Stomach (tissue), 9 donors: ENCODE data around the gene PSTPIP1. TPM values are rescaled to one million over a fixed set of nuclear protein-coding genes. Genes with fewer than 3 reads are reported as not detected.

Experiments
- DNase-seq, 2 donors: peaks; one replicate each; pipeline versions ENCODE4 v3.0.0 to v3.0.0-alpha.2; 2013 to 2019
- H3K27ac ChIP-seq, 5 donors: fragments of 200-600 bp in 4 of 5; sonication (generic) in 4 of 5; one replicate each; pipeline ENCODE4 v1.5.1; 2013 to 2019; ENCODE audit warnings: mild to moderate bottlenecking in 1 of 5, moderate library complexity in 1 of 5
- H3K27me3 ChIP-seq, 3 donors: fragments of 200-600 bp; sonication (generic); one replicate each; pipeline ENCODE4 v1.5.1; 2017 to 2019; ENCODE audit warnings: mixed run types in 1 of 3
- H3K36me3 ChIP-seq, 4 donors: fragments of 200-600 bp; sonication (generic); 1 replicate in 3 of 4; 2 replicates in 1 of 4; pipeline ENCODE4 v1.5.1; 2016 to 2019
- H3K4me1 ChIP-seq, 4 donors: fragments of 200-600 bp; sonication (generic); one replicate each; pipeline ENCODE4 v1.5.1; 2016 to 2019
- H3K4me3 ChIP-seq, 4 donors: fragments of 200-600 bp; sonication (generic) in 3 of 4; one replicate each; pipeline ENCODE4 v1.5.1; 2016 to 2019; ENCODE audit warnings: mild to moderate bottlenecking in 1 of 4
- H3K9me3 ChIP-seq, 4 donors: fragments of 200-600 bp; sonication (generic); one replicate each; pipeline ENCODE4 v1.5.1; 2016 to 2019
- CTCF ChIP-seq, 7 experiments: fragments of 450-650 bp in 4 of 7; fragments of 200-600 bp in 3 of 7; sonication (generic) in 3 of 7; IDR thresholded peaks; one replicate each; pipeline ENCODE4 v1.5.1; 2016 to 2019; ENCODE audit warnings: antibody characterized with exemption in 7 of 7, control low read depth in 2 of 7, mild to moderate bottlenecking in 1 of 7
- EP300 ChIP-seq: sonication (generic); formaldehyde crosslinking; IDR thresholded peaks from one replicate; pipeline ENCODE4 v1.6.1; 2017; ENCODE audit warnings: antibody characterized with exemption
- POLR2A ChIP-seq, 4 donors: fragments of 450-650 bp; IDR thresholded peaks; one replicate each; pipeline ENCODE4 v1.6.1; 2016; ENCODE audit warnings: antibody characterized with exemption in 4 of 4, control low read depth in 2 of 4, mild to moderate bottlenecking in 1 of 4, moderate library complexity in 1 of 4
- POLR2AphosphoS5 ChIP-seq, 3 donors: sonication (generic); formaldehyde crosslinking; IDR thresholded peaks; one replicate each; pipeline ENCODE4 v1.6.1; 2016; ENCODE audit warnings: antibody characterized with exemption in 3 of 3
- WGBS, 5 donors: extraction: QIAGEN DNeasy Blood & Tissue Kit in 3 of 5; methylation state at CpG; one replicate each; pipeline versions ENCODE4 v1.1.5 to v1.1.7; 2013 to 2018; 5-methylcytosine and 5-hydroxymethylcytosine counted together
- intact Hi-C: fragments of 100-400 bp; cut with DNase I; formaldehyde crosslinking; loops from one replicate; pipeline ENCODE4 v1.15.1; 2023; ENCODE audit warnings: low total_unique reads
- polyA plus RNA-seq, 3 donors: library from polyadenylated mRNA; stranded (reverse); fragments of 200-250 nt; gene quantifications; one replicate each; pipeline ENCODE4 v1.2.3, GENCODE V29; 2013
- total RNA-seq, 5 donors: library from RNA; depleted of rRNA; stranded (reverse); fragments of >200 nt; gene quantifications; one replicate each; pipeline versions ENCODE4 v1.1.0 to v1.2.3, GENCODE V29; 2014 to 2016
- donor health status: healthy with polysubstance abuse.
- donor health status: Bipolar disorder and iron deficiency.
- donor health status: healthy.

The PSTPIP1 gene
- total and polyA plus RNA-seq, 8 donors: 0.29 to 75.4 (median 5.4) TPM

- Histone ChIP-seq H3K4me1 (peaks cover 0 to 15% (median 0%) of the 10 kb centered on the region in 4 donors), H3K27me3 (no peaks in the 10 kb centered on the region), H3K9me3 (no peaks in the 10 kb centered on the region), H3K36me3 (no peaks in the 10 kb centered on the region), H3K4me3 (no peak overlapping the region), H3K27ac (no peak overlapping the region)
- TF ChIP-seq POLR2AphosphoS5 (IDR thresholded peaks at IDR 0.05) (no peak), CTCF (IDR thresholded peaks at IDR 0.05) (no peak), EP300 (no peak), POLR2A (IDR thresholded peaks at IDR 0.05) (no peak)
- no peak for DNase-seq
- intact Hi-C loops: no loop called here
- WGBS, 5 donors: 85 to 89% (median 86%) methylated on average over 6 of the region's 6 CpGs
Measured at GRCh38 chr15:76987276-76987675, 7.7 kb upstream of the PSTPIP1 start.

- Histone ChIP-seq H3K27me3 (no peaks in the 10 kb centered on the region), H3K4me3 (no peak overlapping the region), H3K4me1 (peaks cover 0 to 22% (median 0%) of the 10 kb centered on the region in 4 donors), H3K36me3 (no peaks in the 10 kb centered on the region), H3K27ac (peak overlapping the region in 3 of 5 donors; percentile 33 to 51 (median 45)), H3K9me3 (no peaks in the 10 kb centered on the region)
- 67 to 77% (median 68%) methylated on average over 11 of the region's 11 CpGs for WGBS, 5 donors
- intact Hi-C loops: no loop called here
- TF ChIP-seq EP300 (no peak), POLR2A (IDR thresholded peaks at IDR 0.05) (no peak), CTCF (IDR thresholded peaks at IDR 0.05) (no peak), POLR2AphosphoS5 (IDR thresholded peaks at IDR 0.05) (no peak)
- DNase-seq: peak in 1 of 2 donors; percentile 53
Measured at GRCh38 chr15:76987896-76988860, 6.7 kb upstream of the PSTPIP1 start.

- Histone ChIP-seq H3K27ac (peak overlapping the region in 2 of 5 donors; percentile 45 to 51), H3K4me1 (peaks cover 0 to 31% (median 0%) of the 10 kb centered on the region in 4 donors), H3K36me3 (no peaks in the 10 kb centered on the region), H3K27me3 (no peaks in the 10 kb centered on the region), H3K9me3 (no peaks in the 10 kb centered on the region), H3K4me3 (no peak overlapping the region)
- DNase-seq: peak in 1 of 2 donors; percentile 45
- TF ChIP-seq EP300: no peak
- no peak for TF ChIP-seq CTCF (IDR thresholded peaks at IDR 0.05)
- 55 to 85% (median 77%) methylated on average over 7 to 12 of the region's 12 CpGs for WGBS, 5 donors
- intact Hi-C loops: no loop called here
Measured at GRCh38 chr15:76988867-76989780, 5.8 kb upstream of the PSTPIP1 start.

GRCh38 chr15:76991048-76991447 lies 3.9 kb upstream of the PSTPIP1 start:
- no peak for DNase-seq
- peaks cover 0 to 47% (median 7%) of the 10 kb centered on the region in 4 donors for H3K4me1 ChIP-seq
- no peaks in the 10 kb centered on the region for H3K9me3 ChIP-seq
- 70 to 92% (median 76%) methylated on average over 7 of the region's 7 CpGs for WGBS, 5 donors
- TF ChIP-seq CTCF (IDR thresholded peaks at IDR 0.05) (no peak), POLR2A (IDR thresholded peaks at IDR 0.05) (no peak), POLR2AphosphoS5 (IDR thresholded peaks at IDR 0.05) (no peak), EP300 (no peak)
- H3K27ac ChIP-seq: no peak overlapping the region
- intact Hi-C loops: no loop called here
- no peak overlapping the region for H3K4me3 ChIP-seq
- no peaks in the 10 kb centered on the region for H3K36me3 ChIP-seq
- H3K27me3 ChIP-seq: no peaks in the 10 kb centered on the region
